Ovary (tissue), 9 donors: Measurements from ENCODE around the gene GDF10. TPM values are rescaled to one million over a fixed set of nuclear protein-coding genes. Genes with fewer than 3 reads are reported as not detected.

Experiments used
- DNase-seq, 5 donors: peaks; one replicate each; pipeline ENCODE4 v3.0.0-alpha.2; 2019 to 2020
- H3K27ac ChIP-seq, 2 donors: fragments of 200-600 bp; one replicate each; pipeline versions ENCODE4 v1.5.1 to v1.8.0; 2019 to 2022
- H3K27me3 ChIP-seq: fragments of 200-600 bp; one replicate; pipeline ENCODE4 v1.8.0; 2022
- H3K36me3 ChIP-seq: fragments of 200-600 bp; sonication (generic); one replicate; pipeline ENCODE4 v1.5.1; 2019
- H3K4me1 ChIP-seq: one replicate; pipeline ENCODE4 v1.8.1; 2013; ENCODE audit warnings: mild to moderate bottlenecking, moderate library complexity; ENCODE audit not compliant: insufficient read depth
- H3K4me3 ChIP-seq: fragments of 200-600 bp; sonication (generic); one replicate; pipeline ENCODE4 v1.5.1; 2017
- H3K9me3 ChIP-seq, 2 donors: fragments of 200-600 bp in 1 of 2; sonication (generic) in 1 of 2; one replicate each; pipeline versions ENCODE4 v1.5.1 to v1.8.1; 2013 to 2019; ENCODE audit warnings: mild to moderate bottlenecking in 1 of 2, moderate library complexity in 1 of 2
- CTCF ChIP-seq, 3 donors: fragments of 450-650 bp in 2 of 3; fragments of 200-600 bp in 1 of 3; IDR thresholded peaks; one replicate each; pipeline versions ENCODE4 v1.5.1 to v1.8.0; 2016 to 2022; ENCODE audit warnings: antibody characterized with exemption in 3 of 3, mild to moderate bottlenecking in 1 of 3
- EP300 ChIP-seq: sonication (generic); formaldehyde crosslinking; IDR thresholded peaks from one replicate; pipeline ENCODE4 v1.6.1; 2017; ENCODE audit warnings: antibody characterized with exemption
- POLR2A ChIP-seq: fragments of 450-650 bp; IDR thresholded peaks from one replicate; pipeline ENCODE4 v1.6.1; 2017; ENCODE audit warnings: antibody characterized with exemption, mild to moderate bottlenecking, moderate library complexity
- WGBS, 3 donors: extraction: QIAGEN DNeasy Blood & Tissue Kit in 1 of 3; methylation state at CpG; one replicate each; pipeline versions ENCODE4 v1.1.5 to v1.1.7; 2013 to 2017; 5-methylcytosine and 5-hydroxymethylcytosine counted together
- intact Hi-C, 4 donors: fragments of 100-400 bp; cut with DNase I; formaldehyde crosslinking; loops; one replicate each; pipeline versions ENCODE4 v1.11.0 to v1.15.1; 2022 to 2023
- polyA plus RNA-seq, 2 donors: library from polyadenylated mRNA; stranded (reverse); fragments of 200-250 nt in 1 of 2; fragments of 350-450 nt in 1 of 2; fragmentation: Illumina TruSeq in 1 of 2; extraction: RNeasy Lipid Tissue Mini Kit (QIAGEN cat#74804) in 1 of 2; gene quantifications; one replicate each; pipeline ENCODE4 v1.2.3, GENCODE V29; 2013 to 2014
- total RNA-seq, 7 donors: library from RNA; depleted of rRNA in 2 of 7; stranded (reverse); fragments of >200 nt in 2 of 7; fragmentation: NEBNext Ultra II Directional in 3 of 7; extraction: Animal tissue kit (Norgen Biotek cat#: 25700) in 3 of 7; gene quantifications; one replicate each; pipeline versions ENCODE4 v1.1.0 to v1.2.4, GENCODE V29; 2016 to 2023
- donor health status: DM: no; HTN: no; CAD: no; lungs with moderate emphysema.
- donor health status: DM: no; HTN: no; CAD: no.
- donor health status: Bipolar disorder and iron deficiency.
- donor health status: DM: yes; HTN: yes; CAD: no.
- donor health status: DM: no; HTN: no; CAD: no.
- donor health status: DM: yes; HTN: yes; CAD: no.

GDF10 gene
- total and polyA plus RNA-seq, 9 donors, result 0.12 to 1.2 (median 0.53) TPM; not detected in 3

GRCh38 chr10:47266602-47267001 lies 33.4 kb upstream of the GDF10 start:
- H3K4me1 ChIP-seq, result no peaks in the 10 kb centered on the region
- no peaks in the 10 kb centered on the region for H3K9me3 ChIP-seq
- H3K27me3 ChIP-seq, result no peaks in the 10 kb centered on the region
- TF ChIP-seq CTCF (IDR thresholded peaks at IDR 0.05) (no peak), POLR2A (no peak), EP300 (no peak)
- H3K27ac ChIP-seq, result no peak overlapping the region
- no peak overlapping the region for H3K4me3 ChIP-seq
- WGBS, 3 donors, result 83 to 94% (median 87%) methylated on average over 5 of the region's 5 CpGs
- intact Hi-C loops, result no loop called here
- no peaks in the 10 kb centered on the region for H3K36me3 ChIP-seq
- DNase-seq, result no peak

- Histone ChIP-seq H3K4me1 (no peaks in the 10 kb centered on the region), H3K36me3 (no peaks in the 10 kb centered on the region), H3K27ac (no peak overlapping the region), H3K27me3 (no peaks in the 10 kb centered on the region), H3K4me3 (no peak overlapping the region), H3K9me3 (no peaks in the 10 kb centered on the region)
- intact Hi-C loops, result no loop called here
- 83 to 87% (median 84%) methylated on average over 9 of the region's 9 CpGs for WGBS, 3 donors
- no peak for DNase-seq
- TF ChIP-seq CTCF (IDR thresholded peaks at IDR 0.05) (no peak), EP300 (no peak), POLR2A (no peak)
Measured at GRCh38 chr10:47268696-47269095, 31.3 kb upstream of the GDF10 start.

- WGBS, 3 donors, result 53 to 57% (median 55%) methylated on average over 5 of the region's 5 CpGs
- Histone ChIP-seq H3K36me3 (no peaks in the 10 kb centered on the region), H3K9me3 (no peaks in the 10 kb centered on the region), H3K4me1 (no peaks in the 10 kb centered on the region), H3K27me3 (no peaks in the 10 kb centered on the region), H3K4me3 (no peak overlapping the region), H3K27ac (no peak overlapping the region)
- DNase-seq, result no peak
- intact Hi-C loops, result no loop called here
- TF ChIP-seq EP300, result no peak
- TF ChIP-seq POLR2A, result no peak
- TF ChIP-seq CTCF (IDR thresholded peaks at IDR 0.05), result no peak
Measured at GRCh38 chr10:47269294-47269693, 30.7 kb upstream of the GDF10 start.

GRCh38 chr10:47276071-47276470 lies 23.9 kb upstream of the GDF10 start:
- H3K27ac ChIP-seq, result no peak overlapping the region
- no peak for TF ChIP-seq CTCF (IDR thresholded peaks at IDR 0.05)
- no peak for TF ChIP-seq POLR2A
- TF ChIP-seq EP300, result no peak
- no peak overlapping the region for H3K4me3 ChIP-seq
- intact Hi-C loops, result no loop called here
- no peaks in the 10 kb centered on the region for H3K9me3 ChIP-seq
- no peak for DNase-seq
- no peaks in the 10 kb centered on the region for H3K27me3 ChIP-seq
- H3K4me1 ChIP-seq, result no peaks in the 10 kb centered on the region
- H3K36me3 ChIP-seq, result no peaks in the 10 kb centered on the region
- 80 to 96% (median 88%) methylated on average over 2 of the region's 2 CpGs for WGBS, 3 donors
